IMR-90 (cell line): ENCODE data around the gene BOLA1. TPM values are rescaled to one million over a fixed set of nuclear protein-coding genes. Genes with fewer than 3 reads are reported as not detected.

ENCODE experiments used
- ATAC-seq: fragments of 200-7000 bp; cut with Tn5 transposase; 2 replicates; pipeline ENCODE4 v1.9.1; 2020; ENCODE audit warnings: low read depth, mild to moderate bottlenecking, moderate library complexity
- BruUV-seq: library from RNA; stranded (reverse); fragments of 400-500 nt; replicated peaks from 2 replicates; lab custom pipeline; 2021; lab: Mats Ljungman, UMichigan
- CTCF ChIA-PET: fragments of 300-600 bp; formaldehyde crosslinking; extraction: SDS; loops from one replicate; lab custom pipeline; 2021; ENCODE audit warnings: antibody characterized with exemption; lab: Yijun Ruan, JAX
- POLR2A ChIA-PET: fragments of 300-600 bp; sonication (Branson Sonifier 250); formaldehyde crosslinking; loops from one replicate; lab custom pipeline; 2022; ENCODE audit warnings: antibody characterized with exemption; ENCODE audit not compliant: unreplicated experiment; lab: Charles Lee
- DNase-seq: peaks from one replicate; pipeline ENCODE4 v3.0.0; 2013
- H2AFZ ChIP-seq: replicated peaks from 2 replicates; pipeline ENCODE3; 2013; ENCODE audit warnings: low read length, mild to moderate bottlenecking; ENCODE audit not compliant: poor library complexity
- H2AK5ac ChIP-seq: 2 replicates; pipeline ENCODE4 v1.6.1; 2013; ENCODE audit warnings: low read depth, low read length, inconsistent platforms
- H2AK9ac ChIP-seq: replicated peaks from 2 replicates; pipeline ENCODE3; 2013; ENCODE audit warnings: mild to moderate bottlenecking, low read depth, low read length, moderate library complexity; ENCODE audit not compliant: poor library complexity
- H2BK120ac ChIP-seq: 2 replicates; pipeline ENCODE4 v1.6.1; 2013; ENCODE audit warnings: low read depth, low read length, inconsistent platforms
- H2BK15ac ChIP-seq: 3 replicates; pipeline ENCODE4 v1.6.1; 2013; ENCODE audit warnings: low read depth, low read length, inconsistent platforms
- H2BK20ac ChIP-seq: 2 replicates; pipeline ENCODE4 v1.6.1; 2013; ENCODE audit warnings: low read depth, mild to moderate bottlenecking, inconsistent platforms, low read length, moderate library complexity
- H2BK5ac ChIP-seq: 2 replicates; pipeline ENCODE4 v1.6.1; 2013; ENCODE audit warnings: mild to moderate bottlenecking, low read depth, low read length, inconsistent platforms; ENCODE audit not compliant: poor library complexity, severe bottlenecking
- H3K14ac ChIP-seq: replicated peaks from 2 replicates; pipeline ENCODE4 v1.6.1; 2013; ENCODE audit warnings: low read depth, low read length, inconsistent platforms
- H3K18ac ChIP-seq: 2 replicates; pipeline ENCODE4 v1.6.1; 2013; ENCODE audit warnings: low read depth, low read length, control low read depth
- H3K23ac ChIP-seq: 2 replicates; pipeline ENCODE4 v1.6.1; 2013; ENCODE audit warnings: low read depth, low read length, inconsistent platforms
- H3K27ac ChIP-seq: 2 replicates; pipeline ENCODE4 v1.5.1; 2013; ENCODE audit warnings: mild to moderate bottlenecking, control low read depth, low read length; ENCODE audit not compliant: insufficient read depth
- H3K27me3 ChIP-seq: 2 replicates; pipeline ENCODE4 v1.6.1; 2013; ENCODE audit warnings: low read length; ENCODE audit not compliant: control insufficient read depth, insufficient read depth
- H3K36me3 ChIP-seq: 2 replicates; pipeline ENCODE4 v1.6.1; 2013; ENCODE audit warnings: low read length, mixed read lengths; ENCODE audit not compliant: control insufficient read depth, insufficient read depth
- H3K4ac ChIP-seq: 2 replicates; pipeline ENCODE4 v1.6.1; 2013; ENCODE audit warnings: low read depth, low read length, inconsistent platforms
- H3K4me1 ChIP-seq: 2 replicates; pipeline ENCODE4 v1.6.1; 2013; ENCODE audit warnings: low read length, mixed read lengths; ENCODE audit not compliant: control insufficient read depth, insufficient read depth
- H3K4me2 ChIP-seq: 2 replicates; pipeline ENCODE4 v1.6.1; 2013; ENCODE audit warnings: low read depth, mild to moderate bottlenecking, control low read depth, low read length, moderate library complexity
- H3K4me3 ChIP-seq: 2 replicates; pipeline ENCODE4 v1.5.1; 2013; ENCODE audit warnings: low read depth, mild to moderate bottlenecking, control low read depth, low read length, moderate library complexity; ENCODE audit not compliant: insufficient read depth
- H3K56ac ChIP-seq: 2 replicates; pipeline ENCODE4 v1.6.1; 2013; ENCODE audit warnings: low read length, inconsistent platforms; ENCODE audit not compliant: insufficient read depth; ENCODE audit errors: extremely low read depth
- H3K79me1 ChIP-seq, 2 experiments: 2 replicates each; pipeline ENCODE4 v1.6.1; 2013; ENCODE audit warnings: low read length in 2 of 2, inconsistent platforms in 1 of 2, low read depth in 1 of 2
- H3K9ac ChIP-seq: 2 replicates; pipeline ENCODE4 v1.6.1; 2013; ENCODE audit warnings: low read depth, low read length, control low read depth
- H3K9me1 ChIP-seq: 2 replicates; pipeline ENCODE4 v1.6.1; 2013; ENCODE audit warnings: low read length, inconsistent platforms; ENCODE audit not compliant: insufficient read depth
- H3K9me3 ChIP-seq: 2 replicates; pipeline ENCODE4 v1.6.1; 2013; ENCODE audit warnings: low read length; ENCODE audit not compliant: control insufficient read depth, insufficient read depth
- H4K20me1 ChIP-seq: 2 replicates; pipeline ENCODE4 v1.6.1; 2013; ENCODE audit warnings: low read length, inconsistent platforms; ENCODE audit not compliant: insufficient read depth
- H4K5ac ChIP-seq: 2 replicates; pipeline ENCODE4 v1.6.1; 2013; ENCODE audit warnings: mild to moderate bottlenecking, low read depth, low read length, control low read depth
- H4K8ac ChIP-seq, 2 experiments: 2 replicates each; pipeline ENCODE4 v1.6.1; 2013; ENCODE audit warnings: low read depth in 2 of 2, low read length in 2 of 2, control low read depth in 1 of 2, inconsistent platforms in 1 of 2
- H4K91ac ChIP-seq: 2 replicates; pipeline ENCODE4 v1.6.1; 2013; ENCODE audit warnings: low read depth, low read length, inconsistent platforms; ENCODE audit not compliant: insufficient read depth
- WGBS, 2 experiments: methylation state at CpG; one replicate each; pipeline versions ENCODE4 v1.1.5 to v1.1.7; 2013; ENCODE audit warnings: missing lambda C conversion rate in 2 of 2; ENCODE audit not compliant: insufficient read length in 1 of 2; ENCODE audit errors: extremely low coverage in 2 of 2; 5-methylcytosine and 5-hydroxymethylcytosine counted together
- dilution Hi-C: fragments of 300-500 bp; cut with HindIII; formaldehyde crosslinking; loops from one replicate; pipeline ENCODE4 v1.14.3; 2018; ENCODE audit warnings: low sequenced_read_pairs; ENCODE audit not compliant: unreplicated experiment
- in situ Hi-C: fragments of 300-500 bp; cut with MboI; formaldehyde crosslinking; loops from 3 replicates; pipeline ENCODE4 v1.14.3; 2019; ENCODE audit warnings: low sequenced_read_pairs, inconsistent platforms, mixed read lengths
- intact Hi-C: fragments of 100-400 bp; cut with micrococcal nuclease; formaldehyde crosslinking; loops from 2 replicates; pipeline ENCODE4 v1.10.0; 2022
- polyA plus RNA-seq, 3 experiments: library from polyadenylated mRNA; depleted of rRNA; stranded (reverse); fragments of >200 nt; gene quantifications; 2 replicates each; pipeline ENCODE4 v1.2.3, GENCODE V29; 2012; ENCODE audit warnings: low replicate concordance in 1 of 3
- total RNA-seq: library from RNA; depleted of rRNA; stranded (reverse); fragments of >200 nt; gene quantifications from 2 replicates; pipeline ENCODE4 v1.2.3, GENCODE V29; 2012
- TF ChIP-seq, protein P1 (sequence below): conservative IDR thresholded peaks from 2 replicates; pipeline ENCODE4 v1.5.1; 2012; ENCODE audit warnings: mild to moderate bottlenecking, low read depth, low read length, improper control_type of control experiment
- TF ChIP-seq, protein P2 (sequence below): fragments of 150-350 bp; IDR thresholded peaks from 2 replicates; pipeline ENCODE4 v1.6.1; 2016; ENCODE audit warnings: low read depth, mild to moderate bottlenecking, low read length, moderate library complexity, borderline replicate concordance

The BOLA1 gene
- total and polyA plus RNA-seq, 2 of the 4 experiments (the other 2 are of a cell fraction), result 3.4 to 12.6 TPM

DNA sequence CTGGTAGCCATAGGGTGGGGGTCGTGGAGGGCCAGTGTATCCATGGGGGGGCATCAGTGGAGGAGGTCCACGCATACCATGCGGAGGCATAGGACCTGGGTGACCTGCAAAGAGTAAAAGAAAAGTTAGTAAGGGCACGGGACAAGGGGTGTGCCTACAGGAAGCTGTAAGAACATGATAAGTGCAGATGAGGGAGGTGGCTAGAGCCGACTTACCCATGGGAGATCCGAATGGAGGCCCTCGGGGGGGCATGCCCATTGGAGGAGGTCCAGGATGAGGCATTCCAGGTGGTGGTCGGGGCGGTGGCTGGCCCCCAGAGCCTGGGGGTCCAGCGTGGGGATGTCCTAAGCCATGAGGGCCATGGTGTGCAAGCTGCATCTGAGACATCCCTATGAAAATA lies 24.3 kb downstream of the BOLA1 start:
- CTCF ChIA-PET, result no interaction called here

More for the DNA sequence above, 24.3 kb downstream of the BOLA1 start:
- Histone ChIP-seq H3K18ac (no peak overlapping the region), H2BK15ac (no peak overlapping the region), H2BK5ac (no peak overlapping the region), H2AK9ac (no peak overlapping the region), H2AK5ac (no peak overlapping the region), H3K9me1 (peaks cover 5% of the 10 kb centered on the region; the same call in 1 of the 2 replicates), H4K5ac (no peak overlapping the region), H2AFZ (no peak overlapping the region), H2BK20ac (no peak overlapping the region), H4K91ac (no peak overlapping the region), H3K27ac (no peak overlapping the region), H3K23ac (no peak overlapping the region), H3K56ac (no peak overlapping the region), H3K14ac (no peak overlapping the region), H3K27me3 (no peaks in the 10 kb centered on the region), H3K9ac (no peak overlapping the region), H3K4ac (no peak overlapping the region), H4K8ac (no peak overlapping the region), H3K4me2 (no peak overlapping the region), H2BK120ac (no peak overlapping the region), H4K20me1 (peaks cover 8% of the 10 kb centered on the region; the same call in 1 of the 2 replicates), H3K9me3 (no peaks in the 10 kb centered on the region), H3K36me3 (peaks cover 28% of the 10 kb centered on the region), H3K79me1 (peaks cover 22 to 45% of the 10 kb centered on the region in 2 experiments), H3K4me3 (no peak overlapping the region), H3K4me1 (peaks cover 3% of the 10 kb centered on the region)
- in situ Hi-C loops, result no loop called here
- DNase-seq (no peak), ATAC-seq (no peak)
- dilution Hi-C loops, result no loop called here
- no TSS peak for BruUV-seq
- intact Hi-C loops, result no loop called here
- TF ChIP-seq, protein P1, sequence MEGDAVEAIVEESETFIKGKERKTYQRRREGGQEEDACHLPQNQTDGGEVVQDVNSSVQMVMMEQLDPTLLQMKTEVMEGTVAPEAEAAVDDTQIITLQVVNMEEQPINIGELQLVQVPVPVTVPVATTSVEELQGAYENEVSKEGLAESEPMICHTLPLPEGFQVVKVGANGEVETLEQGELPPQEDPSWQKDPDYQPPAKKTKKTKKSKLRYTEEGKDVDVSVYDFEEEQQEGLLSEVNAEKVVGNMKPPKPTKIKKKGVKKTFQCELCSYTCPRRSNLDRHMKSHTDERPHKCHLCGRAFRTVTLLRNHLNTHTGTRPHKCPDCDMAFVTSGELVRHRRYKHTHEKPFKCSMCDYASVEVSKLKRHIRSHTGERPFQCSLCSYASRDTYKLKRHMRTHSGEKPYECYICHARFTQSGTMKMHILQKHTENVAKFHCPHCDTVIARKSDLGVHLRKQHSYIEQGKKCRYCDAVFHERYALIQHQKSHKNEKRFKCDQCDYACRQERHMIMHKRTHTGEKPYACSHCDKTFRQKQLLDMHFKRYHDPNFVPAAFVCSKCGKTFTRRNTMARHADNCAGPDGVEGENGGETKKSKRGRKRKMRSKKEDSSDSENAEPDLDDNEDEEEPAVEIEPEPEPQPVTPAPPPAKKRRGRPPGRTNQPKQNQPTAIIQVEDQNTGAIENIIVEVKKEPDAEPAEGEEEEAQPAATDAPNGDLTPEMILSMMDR, result no peak
- TF ChIP-seq, protein P2, sequence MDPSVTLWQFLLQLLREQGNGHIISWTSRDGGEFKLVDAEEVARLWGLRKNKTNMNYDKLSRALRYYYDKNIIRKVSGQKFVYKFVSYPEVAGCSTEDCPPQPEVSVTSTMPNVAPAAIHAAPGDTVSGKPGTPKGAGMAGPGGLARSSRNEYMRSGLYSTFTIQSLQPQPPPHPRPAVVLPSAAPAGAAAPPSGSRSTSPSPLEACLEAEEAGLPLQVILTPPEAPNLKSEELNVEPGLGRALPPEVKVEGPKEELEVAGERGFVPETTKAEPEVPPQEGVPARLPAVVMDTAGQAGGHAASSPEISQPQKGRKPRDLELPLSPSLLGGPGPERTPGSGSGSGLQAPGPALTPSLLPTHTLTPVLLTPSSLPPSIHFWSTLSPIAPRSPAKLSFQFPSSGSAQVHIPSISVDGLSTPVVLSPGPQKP, result no peak
- 90% methylated on average over 5 of the region's 10 CpGs; no CpG with 5 or more reads in 1 of the 2 experiments for WGBS, 2 experiments
- POLR2A ChIA-PET, result no interaction called here
